NCI-H1105 (cell line): ENCODE measurements around the gene GVQW3.
A peak's percentile ranks its signal among the peaks of the same experiment; 100 is the strongest.

Experiments
- DNase-seq: peaks from one replicate; lab custom pipeline; 2025; lab: John Stamatoyannopoulos, UW

Gene GVQW3

DNA sequence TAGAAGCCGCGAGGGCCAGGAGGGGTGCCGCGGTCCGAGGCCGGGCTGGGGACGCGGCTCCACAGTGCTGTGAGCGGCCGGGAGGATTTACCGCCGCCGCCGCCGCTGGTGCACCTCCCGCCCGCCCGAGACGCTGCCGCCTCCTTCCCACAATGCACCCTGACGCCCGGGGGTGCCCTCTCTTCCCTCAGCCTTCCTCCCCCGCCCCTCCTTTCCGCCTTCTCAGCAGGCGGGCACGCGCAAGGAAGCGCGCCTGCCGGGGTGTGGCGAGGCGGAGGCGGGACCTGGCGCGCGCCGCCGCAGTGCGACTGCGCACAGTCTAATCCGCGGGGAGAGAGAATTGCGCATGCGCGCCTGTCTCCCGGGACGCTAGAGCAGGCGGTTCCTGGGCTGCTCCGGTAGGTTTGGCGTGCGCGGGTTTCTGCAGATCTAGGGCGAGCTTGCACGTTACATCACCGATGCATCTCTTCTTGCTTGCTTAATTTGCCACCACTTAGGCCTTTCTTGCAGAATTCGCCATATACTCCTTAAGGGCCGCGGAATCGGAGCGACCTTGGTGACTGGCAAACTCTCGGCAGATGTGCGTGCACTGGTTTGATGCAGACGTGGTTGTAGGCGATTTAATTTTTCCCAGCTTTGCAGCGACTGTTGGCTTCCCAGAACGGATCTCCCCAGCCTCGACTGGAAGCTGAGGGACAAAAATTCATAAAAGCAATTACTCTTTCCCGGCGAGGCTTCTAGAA lies at the start of gene GVQW3, which contains the start of gene THAP12:
Gene GVQW3 (plus strand): TSS at position 347 of the 743 bp plus-strand sequence. CDS start 506 bp downstream, outside the sequence.
Gene THAP12 (minus strand): TSS at position 156 of the 743 bp plus-strand sequence. CDS start 296 bp downstream, outside the sequence.
- DNase-seq, result peak; percentile 96

DNA sequence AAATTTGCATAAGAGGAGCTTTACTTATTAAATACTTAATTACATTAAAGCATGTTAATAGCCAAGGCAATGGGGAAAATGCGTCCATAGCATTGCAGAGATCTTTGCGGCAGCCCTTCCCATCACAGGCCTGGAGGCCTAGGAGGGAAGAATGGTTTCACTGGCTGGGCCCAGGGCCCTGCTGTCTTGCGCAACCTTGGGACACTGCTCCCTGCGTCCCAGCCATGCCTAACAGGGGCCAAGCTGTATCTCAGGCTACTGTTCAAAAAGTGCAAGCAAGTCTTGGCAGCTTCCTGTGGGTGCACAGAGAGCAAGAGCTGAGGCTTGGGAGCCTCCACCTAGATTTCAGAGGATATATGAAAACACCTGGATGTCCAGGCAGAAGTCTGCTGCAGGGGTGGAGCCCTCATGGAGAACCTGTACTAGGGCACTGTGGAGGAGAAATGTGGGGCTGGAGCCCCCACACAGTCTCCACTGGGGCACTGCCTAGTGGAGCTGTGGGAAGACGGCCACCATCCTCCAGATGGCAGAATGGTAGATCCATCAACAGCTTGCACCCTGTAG lies 46.2 kb upstream of the GVQW3 start:
- no peak for DNase-seq

DNA sequence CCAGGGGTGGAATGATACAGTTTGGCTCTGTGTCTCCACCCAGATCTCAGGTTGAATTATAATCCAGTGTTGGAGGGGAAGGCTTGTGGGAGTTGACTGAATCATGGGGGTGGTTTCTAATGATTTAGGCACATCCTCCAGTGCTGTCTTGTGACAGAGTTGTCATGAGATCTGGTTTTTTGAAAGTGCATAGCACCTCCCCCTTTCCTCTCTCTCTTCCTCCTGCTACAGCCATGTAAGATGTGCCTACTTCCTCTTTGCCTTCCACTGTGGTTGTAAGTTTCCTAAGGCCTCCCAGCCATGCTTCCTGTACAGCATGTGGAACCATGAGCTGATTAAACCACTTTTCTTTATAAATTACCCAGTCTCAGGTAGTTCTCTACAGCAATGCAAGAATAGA lies 45.3 kb upstream of the GVQW3 start:
- DNase-seq, result no peak

DNA sequence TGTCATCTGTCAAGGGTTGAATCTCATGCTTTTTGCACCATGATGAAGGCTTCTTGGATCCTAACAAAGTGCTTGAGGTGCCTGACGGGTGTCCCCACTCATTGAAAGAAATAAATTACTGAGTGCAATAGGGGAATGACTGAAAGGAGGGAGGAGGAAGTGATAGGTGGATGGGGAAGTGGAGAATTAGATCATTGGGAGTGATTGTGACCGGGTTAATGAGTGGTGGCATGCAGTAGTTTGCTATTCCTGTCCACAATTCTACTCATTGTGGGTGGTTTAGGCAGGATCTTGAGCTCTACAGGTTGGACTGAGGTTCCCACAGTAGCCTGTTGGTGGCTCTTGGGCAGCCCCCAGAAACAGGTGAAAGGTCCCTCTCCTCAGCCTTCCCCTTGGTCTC lies 44.5 kb upstream of the GVQW3 start:
- no peak for DNase-seq

DNA sequence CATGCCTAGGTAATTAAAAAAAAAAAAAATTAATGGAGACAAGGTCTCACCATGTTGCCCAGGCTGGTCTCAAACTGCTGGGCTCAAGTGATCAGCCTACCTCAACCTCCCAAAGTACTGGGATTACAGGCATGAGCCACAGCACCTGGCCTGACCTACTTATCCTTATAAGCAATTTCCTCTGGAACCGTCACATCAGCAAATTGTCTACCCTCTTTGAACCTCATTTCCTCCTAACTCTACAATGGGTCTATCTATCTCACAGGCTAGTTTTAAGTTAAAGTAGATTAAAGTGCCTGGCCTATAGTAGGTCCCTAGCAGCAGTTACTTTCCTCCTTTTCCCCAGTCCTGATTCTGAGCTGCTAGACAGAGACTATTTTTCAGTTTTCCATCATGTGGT lies 43.7 kb upstream of the GVQW3 start:
- DNase-seq, result no peak

DNA sequence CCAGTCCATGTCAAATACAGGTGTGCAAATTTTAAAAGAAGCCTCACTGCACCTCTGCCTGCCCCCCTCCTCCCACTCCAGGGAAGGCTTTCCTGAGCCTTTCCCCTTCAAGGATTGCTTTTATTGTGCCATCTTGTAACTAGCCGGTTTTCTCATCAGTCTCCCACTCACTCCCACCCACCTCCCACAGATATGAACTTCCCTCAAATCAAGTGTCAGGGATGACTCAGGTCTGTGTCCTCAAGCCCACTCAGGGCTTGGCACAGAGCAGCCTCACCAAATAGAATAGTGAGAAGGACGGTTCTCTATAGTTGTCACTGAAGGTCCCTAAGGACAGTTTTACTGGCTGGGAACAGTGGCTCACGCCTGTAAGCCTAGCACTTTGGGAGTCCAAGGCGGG lies 43.2 kb upstream of the GVQW3 start:
- no peak for DNase-seq

DNA sequence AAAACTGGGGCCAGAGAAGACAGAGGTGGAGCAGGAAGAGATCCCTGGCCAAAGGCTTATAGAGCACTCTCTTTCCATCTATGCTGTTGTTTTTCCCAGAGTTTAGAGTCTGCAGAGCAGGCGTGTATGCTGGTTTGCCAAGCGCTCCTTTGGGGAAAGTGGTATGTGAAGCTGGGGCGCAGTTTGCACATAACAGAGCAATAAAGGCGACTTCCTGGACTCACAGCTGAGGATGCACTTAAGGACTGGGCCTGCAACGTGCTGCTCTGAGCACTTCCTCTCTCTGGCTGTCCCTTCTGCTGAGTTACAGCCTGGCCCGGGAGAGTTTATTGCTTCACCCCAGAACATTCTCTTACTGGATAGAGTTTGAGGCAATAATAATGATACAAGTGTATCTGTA lies 41.9 kb upstream of the GVQW3 start:
- DNase-seq, result no peak

DNA sequence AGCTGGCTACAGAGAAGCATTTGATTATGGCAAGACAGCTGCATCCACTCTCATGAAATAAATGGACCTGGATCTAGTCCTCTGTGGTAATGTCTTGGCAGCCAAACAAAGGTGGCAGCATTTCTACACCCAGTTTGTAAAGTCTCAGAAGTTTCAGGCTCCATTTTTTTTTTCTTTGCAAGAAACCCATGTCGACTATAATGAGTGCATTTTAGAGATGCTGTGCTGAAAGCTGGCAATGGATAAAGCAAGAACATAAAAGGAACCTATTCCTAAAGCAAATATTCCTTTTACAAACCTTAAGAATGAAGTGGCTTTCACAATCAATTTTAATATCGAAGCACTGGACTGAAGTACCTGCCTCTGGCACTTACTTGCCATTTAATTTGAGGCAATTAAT lies 33.7 kb upstream of the GVQW3 start:
- DNase-seq, result peak; percentile 64

DNA sequence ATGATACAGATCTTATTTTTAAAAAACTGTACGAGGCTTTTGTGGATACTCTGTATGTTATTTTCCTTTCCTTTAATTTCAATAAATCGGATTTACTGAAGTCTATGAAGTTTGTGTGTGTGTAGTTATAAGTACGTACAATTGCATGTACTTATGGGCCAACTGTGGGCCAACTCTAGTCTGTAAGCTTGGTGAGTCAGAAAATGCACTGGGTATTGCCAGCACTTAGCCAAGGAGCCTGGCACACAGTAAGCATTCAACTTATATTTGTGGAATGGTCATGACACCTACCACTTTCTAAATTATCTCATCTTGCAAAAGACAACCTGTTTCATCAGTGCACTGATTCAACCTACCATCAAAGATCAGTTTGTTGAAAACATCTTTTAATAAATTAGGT lies 32.8 kb upstream of the GVQW3 start:
- no peak for DNase-seq

DNA sequence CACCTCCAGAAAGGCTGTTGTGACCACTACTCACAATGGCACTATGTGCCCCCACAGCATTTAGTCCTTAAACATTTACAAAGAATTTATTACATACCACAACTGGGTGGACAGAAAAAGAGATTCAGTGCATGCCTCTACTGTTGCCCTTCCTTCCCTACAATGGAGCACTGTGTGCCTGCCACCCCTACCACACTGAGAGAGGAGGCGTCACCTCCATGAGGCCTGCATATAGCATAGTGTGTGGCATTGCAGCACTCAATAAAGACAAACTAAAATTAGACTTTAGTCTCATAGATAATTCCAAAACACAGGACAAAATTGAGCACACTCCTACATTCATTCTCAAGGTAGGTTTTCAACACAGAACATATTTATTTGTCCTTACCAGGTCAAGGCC lies 26.0 kb upstream of the GVQW3 start:
- no peak for DNase-seq

DNA sequence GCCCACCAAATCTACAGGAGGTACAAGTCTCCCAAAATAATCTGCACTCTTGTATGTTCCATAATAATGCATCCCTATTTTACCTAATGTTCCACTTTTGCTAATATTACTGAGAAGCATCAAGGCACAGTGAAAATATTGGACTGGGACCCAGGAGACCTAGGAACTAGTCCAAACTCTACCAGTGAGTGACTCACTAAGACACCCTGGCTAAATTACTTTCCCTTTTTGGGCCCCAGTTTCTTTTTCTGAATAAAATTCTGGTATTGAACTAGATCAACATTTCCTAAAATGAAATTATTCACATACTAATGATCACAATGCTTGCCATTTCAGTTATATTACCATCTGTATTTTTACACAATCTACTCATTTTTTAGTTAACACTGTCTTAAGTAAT lies 19.7 kb upstream of the GVQW3 start:
- DNase-seq, result no peak

DNA sequence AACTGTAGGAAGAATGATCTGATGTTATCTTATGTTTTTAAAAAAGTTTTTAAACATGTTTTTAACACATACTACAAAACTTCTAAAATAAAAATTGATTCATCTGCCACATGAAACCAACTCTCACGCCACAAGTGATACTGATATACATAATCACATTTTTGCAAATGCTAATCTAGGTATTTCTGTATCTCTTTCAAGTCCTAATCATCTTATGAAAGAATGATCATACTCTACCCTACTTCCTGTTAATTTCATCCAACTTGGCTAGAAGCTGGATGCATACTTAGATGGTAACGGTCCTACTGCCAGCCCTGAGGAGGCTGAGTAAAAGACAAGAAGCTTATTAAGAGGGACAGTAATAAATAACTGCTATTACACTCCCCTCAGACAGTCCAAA lies 19.3 kb upstream of the GVQW3 start:
- no peak for DNase-seq

DNA sequence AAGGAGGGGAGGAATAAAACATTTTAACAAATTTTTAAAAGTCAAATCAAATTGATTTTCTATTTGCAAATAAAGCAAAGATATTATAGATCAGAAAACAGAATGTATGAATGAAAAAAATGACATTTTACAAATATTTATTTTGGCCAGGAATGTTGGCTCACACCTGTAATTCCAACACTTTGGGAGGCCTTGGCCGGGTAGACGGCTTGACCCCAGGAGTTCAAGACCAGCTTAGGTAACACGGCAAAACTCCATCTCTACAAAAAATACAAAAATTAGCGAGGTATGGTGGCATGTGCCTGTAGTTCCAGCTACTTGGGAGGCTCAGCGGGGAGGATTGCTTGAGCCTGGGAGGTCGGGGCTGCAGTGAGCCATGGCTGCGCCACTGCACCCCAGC lies 18.4 kb upstream of the GVQW3 start:
- DNase-seq, result no peak

DNA sequence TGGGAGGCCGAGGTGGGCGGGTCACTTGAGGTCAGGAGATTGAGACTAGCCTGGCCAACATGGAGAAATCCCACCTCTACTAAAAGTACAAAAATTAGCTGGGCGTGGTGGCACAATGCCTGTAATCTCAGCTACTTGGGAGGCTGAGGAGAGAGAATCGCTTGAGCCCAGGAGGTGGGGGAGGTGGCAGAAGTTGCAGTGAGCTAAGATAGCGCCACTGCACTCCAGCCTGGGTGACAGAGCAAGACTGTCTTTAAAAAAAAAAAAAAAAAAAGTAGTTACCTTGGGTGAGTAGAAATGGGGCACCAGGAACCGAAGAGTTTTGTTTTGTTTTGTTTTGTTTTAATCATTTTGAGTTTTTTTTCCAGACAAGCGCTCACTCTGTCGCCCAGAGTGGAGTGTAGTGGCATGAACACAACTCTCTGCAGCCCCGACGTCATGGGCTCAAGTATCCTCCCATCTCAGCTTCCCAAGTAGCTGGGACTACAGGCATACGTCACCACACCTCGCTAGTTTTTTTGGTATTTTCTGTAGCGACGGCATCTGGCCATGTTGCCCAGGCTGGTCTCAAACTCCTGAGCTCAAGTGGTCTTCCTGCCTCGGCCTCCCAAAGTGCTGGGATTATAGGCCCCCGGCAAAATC lies 16.0 kb upstream of the GVQW3 start:
- DNase-seq, result no peak

DNA sequence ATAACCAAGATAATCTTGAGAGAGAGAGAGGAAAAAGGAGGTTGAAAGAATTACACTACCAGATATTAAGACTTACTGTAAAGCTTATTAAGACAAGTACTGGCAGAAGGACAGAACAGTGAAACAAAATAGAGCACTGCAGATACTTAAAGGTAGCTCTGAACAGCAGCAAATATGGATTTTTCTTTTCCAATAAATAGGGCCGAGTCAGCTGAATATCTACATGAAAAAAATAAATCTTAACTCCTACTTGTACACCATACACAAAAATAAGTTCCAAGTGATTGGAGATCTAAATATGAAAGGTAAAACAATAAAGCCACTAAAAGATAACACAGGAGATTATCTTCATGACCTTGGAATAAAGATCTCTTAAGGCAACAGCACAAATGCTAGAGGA lies 12.6 kb upstream of the GVQW3 start:
- no peak for DNase-seq

DNA sequence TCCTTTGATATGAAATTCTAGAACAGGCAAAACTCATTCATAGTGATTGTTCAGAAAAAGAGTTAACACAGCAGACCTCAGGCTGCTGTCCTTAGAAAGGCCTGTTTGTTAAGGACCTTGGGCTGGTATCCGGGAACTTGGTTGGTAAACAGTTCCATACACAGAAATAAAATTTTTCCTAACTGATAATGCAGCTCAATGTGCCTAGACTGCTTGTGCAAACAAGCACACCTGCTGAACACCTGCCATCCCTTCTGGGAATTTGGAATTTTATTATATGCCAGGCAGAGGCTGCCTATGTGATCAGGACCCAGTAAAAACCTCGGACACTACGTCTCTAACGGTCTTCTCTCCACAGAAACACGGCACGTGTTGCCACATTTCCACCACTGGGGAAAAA lies 11.7 kb upstream of the GVQW3 start:
- DNase-seq, result peak; percentile 10

DNA sequence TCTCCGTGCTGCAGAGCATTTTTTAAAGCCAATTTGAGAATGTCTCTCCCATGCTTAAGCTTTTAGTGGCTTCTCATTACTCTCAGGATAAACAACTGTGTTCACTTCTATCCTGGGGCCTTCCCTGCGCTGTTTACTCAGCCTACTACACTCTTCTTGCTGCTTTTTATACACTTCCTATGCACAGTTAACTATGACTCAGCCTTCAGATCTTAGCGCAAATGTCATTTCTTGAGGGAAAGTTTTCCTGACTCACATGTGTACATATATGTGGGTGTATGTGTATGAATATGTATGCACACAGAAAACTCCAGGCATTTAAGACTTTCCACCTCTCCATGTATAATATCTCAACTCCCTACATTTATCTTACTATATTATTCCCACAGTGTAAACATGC lies 10.0 kb upstream of the GVQW3 start:
- DNase-seq, result no peak

DNA sequence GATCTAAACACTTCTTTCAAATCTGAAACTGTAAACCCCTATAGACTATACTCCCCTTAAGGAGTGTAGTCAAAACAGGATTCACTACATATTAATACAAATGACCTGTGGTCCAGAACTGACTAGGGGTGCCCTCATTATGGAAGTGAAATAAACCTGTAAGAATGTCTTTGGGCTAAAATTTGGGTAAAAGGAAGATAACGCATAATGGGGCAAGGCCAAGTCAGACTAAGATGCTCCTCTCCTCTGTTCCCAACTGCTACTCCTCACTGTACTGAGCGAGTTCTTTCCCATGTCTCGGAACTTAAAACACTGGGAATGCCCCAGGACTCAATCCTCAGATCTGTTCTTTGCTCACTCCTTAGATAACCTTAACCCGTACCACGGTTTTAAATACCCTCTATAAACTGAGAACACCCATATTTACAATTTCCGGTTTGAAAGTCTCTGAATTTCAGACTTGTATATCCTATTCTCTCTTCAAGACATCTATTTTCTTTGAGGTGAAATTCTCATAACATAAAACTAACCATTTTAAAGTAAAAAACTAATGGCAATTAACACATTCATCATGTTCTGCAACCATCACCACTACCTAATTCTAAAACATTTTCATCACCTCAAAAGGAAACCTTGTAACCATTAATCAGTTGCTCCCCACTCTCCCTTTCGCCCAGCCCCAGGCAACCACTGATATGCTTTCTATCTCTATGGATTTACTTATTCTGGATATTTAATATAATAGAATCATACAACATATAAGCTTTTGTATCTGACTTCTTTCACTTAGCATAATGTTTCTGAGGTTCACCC lies 4.2 kb upstream of the GVQW3 start:
- no peak for DNase-seq

DNA sequence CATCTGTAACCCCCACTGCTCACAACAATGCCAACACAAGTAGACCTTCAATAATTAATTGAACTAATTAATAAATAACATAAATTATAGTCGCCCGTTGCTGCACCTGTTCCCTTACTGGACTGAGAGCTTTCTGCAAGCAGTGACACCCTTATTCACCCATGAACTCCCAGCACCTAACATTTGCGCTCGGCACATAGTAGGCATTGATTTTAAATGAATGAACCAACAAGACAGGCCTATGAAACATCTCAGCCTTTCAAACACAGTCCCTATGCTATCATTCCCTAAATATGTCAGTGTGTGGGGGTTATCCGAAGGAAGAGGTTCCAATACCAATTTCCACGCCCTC lies 1.3 kb upstream of the GVQW3 start:
- DNase-seq, result no peak

DNA sequence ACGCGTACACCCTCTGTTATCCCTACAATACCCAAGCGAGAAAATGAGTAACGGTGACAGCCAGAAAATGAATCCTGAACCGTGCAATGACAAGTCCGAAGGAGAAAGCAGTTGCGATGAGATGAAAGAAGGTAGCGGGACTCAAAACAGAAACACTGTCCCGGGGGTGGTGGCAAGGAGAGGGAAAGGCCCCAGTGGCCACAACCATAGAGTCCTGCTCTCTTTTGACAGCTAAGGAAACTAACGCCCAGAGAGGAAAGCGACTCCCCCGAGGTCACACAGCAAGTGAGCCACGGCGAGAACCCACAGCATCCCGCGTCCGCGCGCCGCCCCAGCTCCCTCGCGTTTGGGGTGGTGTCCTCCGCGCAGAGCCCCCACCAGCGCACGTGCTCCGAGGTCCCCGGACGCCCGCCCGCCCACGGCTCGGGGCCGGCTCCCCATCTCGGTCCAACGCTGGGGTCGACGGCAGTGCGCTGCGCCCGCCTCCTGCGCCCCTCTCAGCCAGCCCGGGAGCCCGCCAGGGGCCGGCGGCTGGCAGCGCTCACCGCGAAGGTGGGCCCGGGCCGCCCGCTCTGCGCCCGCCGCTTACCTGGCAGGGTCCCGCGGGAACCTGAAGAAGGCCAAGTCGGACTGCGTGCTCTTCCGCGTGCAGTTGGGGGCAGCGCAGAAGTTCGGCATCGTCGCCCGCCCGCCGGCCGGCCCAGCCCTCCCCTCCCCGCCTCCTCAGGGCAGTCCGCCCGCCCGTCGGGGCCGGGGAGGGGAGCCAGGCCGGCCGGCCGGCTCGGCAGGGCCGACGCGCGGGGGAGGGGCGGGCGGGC lies 755 bp upstream of the GVQW3 start:
- DNase-seq, result no peak

DNA sequence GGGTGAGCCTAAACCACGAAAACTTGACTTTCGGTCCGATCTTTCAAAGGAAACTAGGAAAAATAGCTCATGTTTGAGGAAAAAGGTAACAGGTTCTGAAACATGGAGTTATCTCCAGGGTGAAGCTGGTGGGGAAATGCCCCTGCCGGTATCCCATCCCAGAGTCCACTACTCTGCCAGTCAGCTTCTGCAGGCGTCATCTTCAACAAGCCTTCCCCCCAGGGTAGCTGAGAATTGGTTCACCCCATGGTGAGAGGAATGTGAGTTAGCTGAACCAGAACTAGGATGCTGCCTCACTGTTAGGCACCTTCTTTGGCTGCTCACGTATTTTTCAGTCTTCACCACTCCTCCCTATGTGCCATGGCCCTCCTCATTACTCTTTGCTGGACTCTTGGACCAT lies 1.1 kb downstream of the GVQW3 start:
- DNase-seq, result no peak

DNA sequence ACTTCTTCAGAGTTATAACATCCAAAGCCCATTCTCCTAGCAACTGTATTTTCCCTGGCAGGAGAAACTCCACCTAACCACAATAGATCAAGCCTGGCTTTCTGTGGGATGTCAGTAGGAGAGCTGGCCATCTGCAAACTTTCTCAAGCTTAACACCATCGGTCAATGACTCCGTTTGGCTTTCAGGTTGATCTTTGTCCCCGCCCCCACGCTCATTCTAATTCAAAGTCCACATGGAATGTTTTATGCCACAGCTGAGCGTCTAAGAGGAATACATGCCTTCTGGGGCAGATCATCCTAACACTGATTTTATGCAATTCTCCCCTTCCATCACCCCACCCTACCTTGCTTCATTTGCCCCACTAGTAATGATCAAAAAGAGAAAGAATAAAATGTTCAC lies 4.8 kb downstream of the GVQW3 start:
- DNase-seq, result no peak
